M059J (cell line): ENCODE results near the gene PTPRN2. TPM values are rescaled to one million over a fixed set of nuclear protein-coding genes. Genes with fewer than 3 reads are reported as not detected.
A peak's percentile ranks its signal among the peaks of the same experiment; 100 is the strongest.
"Not testable (repeated sequence)": the region's sequence is repeated elsewhere in the genome, so short reads cannot be mapped to it uniquely, and the experiment has no call there.

Source experiments
- DNase-seq: peaks from one replicate; pipeline ENCODE4 v3.0.0-alpha.2; 2012; ENCODE audit warnings: low read depth
- total RNA-seq: library from RNA; depleted of rRNA; stranded (reverse); fragments of >200 nt; shearing (Covaris generic); gene quantifications from 2 replicates; pipeline ENCODE4 v1.2.3, GENCODE V29; 2014

Gene PTPRN2
- total RNA-seq, 1 experiment from 2014 or later = 2.3 TPM

GRCh38 chr7:157854066-157854891 is 733.3 kb downstream of the PTPRN2 start:
- DNase-seq = no peak

GRCh38 chr7:157853789-157854065 is 733.9 kb downstream of the PTPRN2 start:
- DNase-seq = no peak

GRCh38 chr7:157853076-157853788 is 734.4 kb downstream of the PTPRN2 start:
- no peak for DNase-seq

GRCh38 chr7:157851501-157852067 is 736.0 kb downstream of the PTPRN2 start:
- peak; percentile 11 for DNase-seq

GRCh38 chr7:157850481-157851444 is 736.9 kb downstream of the PTPRN2 start:
- no peak for DNase-seq

GRCh38 chr7:157849726-157850125 is 737.9 kb downstream of the PTPRN2 start:
- DNase-seq = no peak

- DNase-seq = no peak
Observed at GRCh38 chr7:157849341-157849596, 738.4 kb downstream of the PTPRN2 start.

GRCh38 chr7:157848508-157849340 is 738.9 kb downstream of the PTPRN2 start:
- DNase-seq = no peak

- DNase-seq = not testable (repeated sequence)
Observed at GRCh38 chr7:157847756-157848487, 739.7 kb downstream of the PTPRN2 start.

GRCh38 chr7:157846746-157847145 is 740.9 kb downstream of the PTPRN2 start:
- not testable (repeated sequence) for DNase-seq

GRCh38 chr7:157846271-157846670 is 741.4 kb downstream of the PTPRN2 start:
- DNase-seq = no peak

GRCh38 chr7:157845203-157845835 is 742.3 kb downstream of the PTPRN2 start:
- peak; percentile 26 for DNase-seq

GRCh38 chr7:157844611-157845010 is 743.0 kb downstream of the PTPRN2 start:
- no peak for DNase-seq

GRCh38 chr7:157844141-157844540 is 743.5 kb downstream of the PTPRN2 start:
- DNase-seq = no peak

- DNase-seq = no peak
Observed at GRCh38 chr7:157843336-157844140, 744.1 kb downstream of the PTPRN2 start.

- DNase-seq = no peak
Observed at GRCh38 chr7:157841773-157842370, 745.8 kb downstream of the PTPRN2 start.

GRCh38 chr7:157840914-157841772 is 746.5 kb downstream of the PTPRN2 start:
- no peak for DNase-seq
